Measurements from ENCODE around the gene TBC1D25. TPM values are rescaled to one million over a fixed set of nuclear protein-coding genes. Genes with fewer than 3 reads are reported as not detected.

Gene TBC1D25
- total and polyA plus RNA-seq, 2 of the 4 experiments (the other 2 are of a cell fraction) = 11.3 to 15.9 TPM

DNA sequence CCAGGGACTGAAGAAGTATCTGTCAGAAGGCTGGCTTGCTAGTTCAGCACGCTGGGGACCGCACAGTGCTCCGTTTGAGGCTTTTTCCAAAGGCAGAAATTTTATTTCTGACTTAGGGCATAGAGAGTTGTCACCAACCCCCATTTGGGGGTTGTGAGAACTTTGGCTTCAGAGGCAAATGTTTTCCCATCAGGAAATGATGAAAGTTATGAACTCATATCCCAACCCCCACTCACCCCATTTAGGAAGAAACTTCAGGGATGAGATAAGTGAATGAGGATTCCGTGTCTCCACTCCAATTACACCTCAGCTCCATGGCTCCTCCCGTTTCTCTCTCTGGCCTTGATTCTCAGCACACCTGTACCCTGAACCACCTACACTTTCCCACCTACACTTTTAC, 53.5 kb downstream of the TBC1D25 start:
- Histone ChIP-seq H2AK5ac (ENCODE audit: low read depth, low read length) (no peak overlapping the region), H2BK120ac (ENCODE audit: low read depth, low read length) (peak overlapping the region; percentile 40; the same call in 1 of the 2 replicates), H3K9me3 (ENCODE audit: control insufficient read depth, insufficient read depth, low read length) (no peaks in the 10 kb centered on the region), H3K4ac (ENCODE audit: low read depth, low read length) (0 out of 2 replicates have a peak overlapping the region, but pooled peaks have one; percentile 24), H3K56ac (ENCODE audit: extremely low read depth, insufficient read depth, low read length) (no peak overlapping the region), H3K23ac (ENCODE audit: low read depth, low read length) (no peak overlapping the region), H4K8ac (ENCODE audit: low read depth in 2 of 2, low read length in 2 of 2) (0 out of 4 replicates have a peak overlapping the region, but pooled peaks of 1 of the 2 experiments have one; percentile 15), H3K27ac (ENCODE audit: insufficient read depth, low read length) (no peak overlapping the region), H4K5ac (ENCODE audit: low read depth, low read length) (no peak overlapping the region), H3K14ac (replicated peaks; ENCODE audit: low read depth, low read length) (no peak overlapping the region), H3K36me3 (ENCODE audit: control insufficient read depth, insufficient read depth, low read length) (no peaks in the 10 kb centered on the region), H2AK9ac (replicated peaks; ENCODE audit: low read depth, low read length, poor library complexity) (no peak overlapping the region), H2BK15ac (ENCODE audit: low read depth, low read length) (peak overlapping the region; percentile 50; the same call in 1 of the 3 replicates), H3K18ac (ENCODE audit: low read depth, low read length) (no peak overlapping the region), H2BK20ac (ENCODE audit: low read depth, low read length) (no peak overlapping the region), H3K4me3 (ENCODE audit: insufficient read depth, low read depth, low read length) (no peak overlapping the region), H3K4me2 (ENCODE audit: low read depth, low read length) (no peak overlapping the region), H2AFZ (replicated peaks; ENCODE audit: low read length, poor library complexity) (no peak overlapping the region), H3K9me1 (ENCODE audit: insufficient read depth, low read length) (peaks cover 14% of the 10 kb centered on the region; the same call in 1 of the 2 replicates), H4K91ac (ENCODE audit: insufficient read depth, low read depth, low read length) (no peak overlapping the region), H4K20me1 (ENCODE audit: insufficient read depth, low read length) (no peaks in the 10 kb centered on the region), H3K27me3 (ENCODE audit: control insufficient read depth, insufficient read depth, low read length) (no peaks in the 10 kb centered on the region), H3K9ac (ENCODE audit: low read depth, low read length) (no peak overlapping the region), H3K4me1 (ENCODE audit: control insufficient read depth, insufficient read depth, low read length) (peaks cover 7% of the 10 kb centered on the region; the same call in 1 of the 2 replicates), H3K79me1 (ENCODE audit: low read depth in 1 of 2, low read length in 2 of 2) (0 out of 4 replicates have a peak, but pooled peaks cover 0 to 4% of the 10 kb centered on the region in 2 experiments), H2BK5ac (ENCODE audit: low read depth, low read length, poor library complexity, severe bottlenecking) (no peak overlapping the region)
- ATAC-seq (ENCODE audit: low read depth) (no peak), DNase-seq (no peak)
- CTCF ChIA-PET = no interaction called here
- intact Hi-C loops (cut with micrococcal nuclease) (no loop called here), in situ Hi-C loops (cut with MboI; ENCODE audit: low sequenced_read_pairs) (no loop called here), dilution Hi-C loops (cut with HindIII; ENCODE audit: low sequenced_read_pairs, unreplicated experiment) (no loop called here)
- POLR2A ChIA-PET (ENCODE audit: unreplicated experiment) = no interaction called here
- no CpG with 5 or more reads among the region's 5 CpGs for WGBS, 2 experiments (ENCODE audit: extremely low coverage in 2 of 2, insufficient read length in 1 of 2)
- TF ChIP-seq BHLHE40 (IDR thresholded peaks at IDR 0.05; ENCODE audit: low read depth, low read length) (no peak), MXI1 (IDR thresholded peaks at IDR 0.05; ENCODE audit: borderline replicate concordance, low read depth, low read length) (no peak), CHD1 (IDR thresholded peaks at IDR 0.05; ENCODE audit: low read depth, low read length) (no peak), RCOR1 (IDR thresholded peaks at IDR 0.05; ENCODE audit: insufficient replicate concordance, low read length) (no peak), NFE2L2 (IDR thresholded peaks at IDR 0.05; ENCODE audit: low read depth, low read length) (no peak), MAZ (IDR thresholded peaks at IDR 0.05; ENCODE audit: borderline replicate concordance, low read depth, low read length) (no peak), SMC3 (IDR thresholded peaks at IDR 0.05; ENCODE audit: low read depth, low read length) (no peak), FOS (IDR thresholded peaks at IDR 0.05; ENCODE audit: low read depth, low read length) (no peak), POLR2A (IDR thresholded peaks at IDR 0.05; ENCODE audit: low read depth, low read length) (no peak), MAFK (IDR thresholded peaks at IDR 0.05; ENCODE audit: low read depth, low read length) (no peak), RFX5 (IDR thresholded peaks at IDR 0.05; ENCODE audit: low read depth, low read length) (no peak), RAD21 (IDR thresholded peaks at IDR 0.05; ENCODE audit: low read length) (no peak), CEBPB (IDR thresholded peaks at IDR 0.05; ENCODE audit: low read depth, low read length) (no peak)
- TF ChIP-seq, protein P1, sequence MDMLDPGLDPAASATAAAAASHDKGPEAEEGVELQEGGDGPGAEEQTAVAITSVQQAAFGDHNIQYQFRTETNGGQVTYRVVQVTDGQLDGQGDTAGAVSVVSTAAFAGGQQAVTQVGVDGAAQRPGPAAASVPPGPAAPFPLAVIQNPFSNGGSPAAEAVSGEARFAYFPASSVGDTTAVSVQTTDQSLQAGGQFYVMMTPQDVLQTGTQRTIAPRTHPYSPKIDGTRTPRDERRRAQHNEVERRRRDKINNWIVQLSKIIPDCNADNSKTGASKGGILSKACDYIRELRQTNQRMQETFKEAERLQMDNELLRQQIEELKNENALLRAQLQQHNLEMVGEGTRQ (IDR thresholded peaks at IDR 0.05; ENCODE audit: low read depth, low read length) = no peak
- TF ChIP-seq, protein P2, sequence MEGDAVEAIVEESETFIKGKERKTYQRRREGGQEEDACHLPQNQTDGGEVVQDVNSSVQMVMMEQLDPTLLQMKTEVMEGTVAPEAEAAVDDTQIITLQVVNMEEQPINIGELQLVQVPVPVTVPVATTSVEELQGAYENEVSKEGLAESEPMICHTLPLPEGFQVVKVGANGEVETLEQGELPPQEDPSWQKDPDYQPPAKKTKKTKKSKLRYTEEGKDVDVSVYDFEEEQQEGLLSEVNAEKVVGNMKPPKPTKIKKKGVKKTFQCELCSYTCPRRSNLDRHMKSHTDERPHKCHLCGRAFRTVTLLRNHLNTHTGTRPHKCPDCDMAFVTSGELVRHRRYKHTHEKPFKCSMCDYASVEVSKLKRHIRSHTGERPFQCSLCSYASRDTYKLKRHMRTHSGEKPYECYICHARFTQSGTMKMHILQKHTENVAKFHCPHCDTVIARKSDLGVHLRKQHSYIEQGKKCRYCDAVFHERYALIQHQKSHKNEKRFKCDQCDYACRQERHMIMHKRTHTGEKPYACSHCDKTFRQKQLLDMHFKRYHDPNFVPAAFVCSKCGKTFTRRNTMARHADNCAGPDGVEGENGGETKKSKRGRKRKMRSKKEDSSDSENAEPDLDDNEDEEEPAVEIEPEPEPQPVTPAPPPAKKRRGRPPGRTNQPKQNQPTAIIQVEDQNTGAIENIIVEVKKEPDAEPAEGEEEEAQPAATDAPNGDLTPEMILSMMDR (conservative IDR thresholded peaks at IDR 0.05; ENCODE audit: low read depth, low read length) = no peak
- TF ChIP-seq, protein P3, sequence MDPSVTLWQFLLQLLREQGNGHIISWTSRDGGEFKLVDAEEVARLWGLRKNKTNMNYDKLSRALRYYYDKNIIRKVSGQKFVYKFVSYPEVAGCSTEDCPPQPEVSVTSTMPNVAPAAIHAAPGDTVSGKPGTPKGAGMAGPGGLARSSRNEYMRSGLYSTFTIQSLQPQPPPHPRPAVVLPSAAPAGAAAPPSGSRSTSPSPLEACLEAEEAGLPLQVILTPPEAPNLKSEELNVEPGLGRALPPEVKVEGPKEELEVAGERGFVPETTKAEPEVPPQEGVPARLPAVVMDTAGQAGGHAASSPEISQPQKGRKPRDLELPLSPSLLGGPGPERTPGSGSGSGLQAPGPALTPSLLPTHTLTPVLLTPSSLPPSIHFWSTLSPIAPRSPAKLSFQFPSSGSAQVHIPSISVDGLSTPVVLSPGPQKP (IDR thresholded peaks at IDR 0.05; ENCODE audit: borderline replicate concordance, low read depth, low read length) = no peak
- no TSS peak for BruUV-seq (replicated peaks)

Data from IMR-90 (cell line).